ENCODE measurements around the gene PDK1.

- TF ChIP-seq POLR2A (IDR thresholded peaks at IDR 0.05; ENCODE audit: low read depth, low read length), result no peak
- no peak for TF ChIP-seq TAF1 (IDR thresholded peaks at IDR 0.05; ENCODE audit: low read depth, low read length)
- no peak for TF ChIP-seq POLR2AphosphoS5 (IDR thresholded peaks at IDR 0.05; ENCODE audit: low read depth, low read length)
Measured at GRCh38 chr2:172586245-172586891, 30.5 kb downstream of the PDK1 start.

Data from GM12891 (cell line).